Skeletal muscle tissue (tissue), 4 donors: Measurements from ENCODE around the gene TPT1. TPM values are rescaled to one million over a fixed set of nuclear protein-coding genes. Genes with fewer than 3 reads are reported as not detected.
A peak's percentile ranks its signal among the peaks of the same experiment; 100 is the strongest.
"Not testable (repeated sequence)": the region's sequence is repeated elsewhere in the genome, so short reads cannot be mapped to it uniquely, and the experiment has no call there.

Experiments
- H3K27ac ChIP-seq: one replicate; pipeline ENCODE4 v1.7.0; 2013; ENCODE audit warnings: mild to moderate bottlenecking, low read depth, low read length, inconsistent platforms
- H3K27me3 ChIP-seq, 3 donors: one replicate each; pipeline ENCODE4 v1.7.0; 2013; ENCODE audit warnings: low read length in 3 of 3; ENCODE audit not compliant: control insufficient read depth in 3 of 3, insufficient read depth in 3 of 3
- H3K36me3 ChIP-seq, 3 donors: one replicate each; pipeline ENCODE4 v1.7.0; 2013; ENCODE audit warnings: low read length in 3 of 3; ENCODE audit not compliant: control insufficient read depth in 3 of 3, insufficient read depth in 3 of 3
- H3K4me1 ChIP-seq, 3 donors: one replicate each; pipeline ENCODE4 v1.7.0; 2013; ENCODE audit warnings: low read length in 3 of 3, mild to moderate bottlenecking in 3 of 3; ENCODE audit not compliant: control insufficient read depth in 3 of 3, insufficient read depth in 3 of 3
- H3K4me3 ChIP-seq, 3 donors: one replicate each; pipeline ENCODE4 v1.7.0; 2013; ENCODE audit warnings: low read length in 3 of 3
- H3K9ac ChIP-seq, 3 donors: one replicate each; pipeline ENCODE4 v1.7.0; 2013; ENCODE audit warnings: low read length in 3 of 3, mild to moderate bottlenecking in 3 of 3, moderate library complexity in 2 of 3, low read depth in 1 of 3
- H3K9me3 ChIP-seq, 3 donors: one replicate each; pipeline ENCODE4 v1.7.0; 2013; ENCODE audit warnings: low read length in 3 of 3; ENCODE audit not compliant: control insufficient read depth in 3 of 3
- total RNA-seq: library from RNA; depleted of rRNA; stranded (reverse); fragments of >200 nt; gene quantifications from one replicate; pipeline ENCODE4 v1.2.3, GENCODE V29; 2014
- donor health status: Osteomylitis.

TPT1 gene
- total RNA-seq, 1 donor from 2014 or later, result 4,283 TPM

DNA sequence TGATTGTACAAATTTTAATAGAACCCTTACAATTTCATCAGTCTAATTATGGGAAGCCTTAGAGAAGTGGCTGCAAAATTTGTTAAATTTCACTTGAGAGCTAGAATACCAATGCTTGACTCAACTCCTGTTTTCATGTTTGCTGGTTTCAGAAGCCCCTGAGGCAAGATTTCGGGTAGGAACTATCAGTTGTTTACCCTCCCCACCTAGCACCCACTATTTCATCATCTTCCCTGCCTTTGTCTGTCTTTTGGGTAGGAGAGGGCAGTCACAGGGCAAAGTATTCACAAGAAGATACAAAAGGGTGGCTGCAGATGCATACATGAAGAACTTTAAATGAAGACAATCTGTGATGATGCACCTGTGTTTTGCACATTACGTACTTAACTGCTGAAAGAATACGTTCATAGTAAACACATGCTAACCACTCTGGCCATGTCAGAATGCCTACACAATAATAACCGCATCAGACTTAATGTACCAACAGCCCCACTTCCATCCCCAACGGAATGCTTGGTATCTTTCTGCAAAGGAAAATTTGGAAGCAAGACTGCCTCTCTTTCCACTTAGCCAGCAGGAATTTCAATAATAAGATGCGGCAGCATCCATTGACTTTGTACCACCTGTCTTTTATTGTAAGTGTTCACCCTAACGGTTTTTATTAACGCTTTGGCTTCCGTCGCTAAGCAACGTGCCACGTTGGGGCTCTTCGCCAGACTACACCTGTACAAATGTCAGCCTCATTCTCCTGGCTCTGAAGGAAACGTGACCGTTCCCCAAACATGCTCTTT lies 30.4 kb downstream of the TPT1 start:
- H3K4me3 ChIP-seq, result peak overlapping the region; percentile 56 to 67 (median 60)
- peak overlapping the region in 1 of 3 donors; percentile 54 for H3K9ac ChIP-seq
- no peak overlapping the region for H3K27ac ChIP-seq
- H3K9me3 ChIP-seq, result no peaks in the 10 kb centered on the region
- H3K27me3 ChIP-seq, result peaks cover 0 to 4% (median 4%) of the 10 kb centered on the region in 3 donors
- no peaks in the 10 kb centered on the region for H3K36me3 ChIP-seq
- peaks cover 8 to 15% (median 9%) of the 10 kb centered on the region in 3 donors for H3K4me1 ChIP-seq

DNA sequence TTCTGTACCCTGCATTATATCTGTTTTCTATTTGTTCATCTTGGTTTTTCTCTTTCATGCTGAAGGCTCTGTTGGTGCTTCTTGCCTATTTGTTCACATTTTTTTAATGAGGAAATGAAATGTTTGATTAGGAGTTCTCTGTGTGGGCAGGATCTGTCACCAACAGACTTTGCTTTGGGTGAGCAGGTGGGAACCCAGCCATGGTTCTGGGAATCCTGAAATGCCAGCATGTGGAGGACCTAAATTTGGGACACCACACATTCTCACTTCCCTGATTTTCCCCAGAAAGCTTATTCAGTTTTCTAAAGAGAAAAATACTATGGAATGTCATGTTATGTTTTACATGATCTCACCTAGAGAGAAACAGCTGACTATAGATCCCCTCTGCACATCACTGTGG lies 34.0 kb downstream of the TPT1 start:
- H3K36me3 ChIP-seq, result no peaks in the 10 kb centered on the region
- H3K9ac ChIP-seq, result no peak overlapping the region
- peaks cover 8 to 15% (median 9%) of the 10 kb centered on the region in 3 donors for H3K4me1 ChIP-seq
- H3K4me3 ChIP-seq, result no peak overlapping the region
- no peaks in the 10 kb centered on the region for H3K9me3 ChIP-seq
- H3K27ac ChIP-seq, result no peak overlapping the region
- peaks cover 0 to 10% (median 4%) of the 10 kb centered on the region in 3 donors for H3K27me3 ChIP-seq

DNA sequence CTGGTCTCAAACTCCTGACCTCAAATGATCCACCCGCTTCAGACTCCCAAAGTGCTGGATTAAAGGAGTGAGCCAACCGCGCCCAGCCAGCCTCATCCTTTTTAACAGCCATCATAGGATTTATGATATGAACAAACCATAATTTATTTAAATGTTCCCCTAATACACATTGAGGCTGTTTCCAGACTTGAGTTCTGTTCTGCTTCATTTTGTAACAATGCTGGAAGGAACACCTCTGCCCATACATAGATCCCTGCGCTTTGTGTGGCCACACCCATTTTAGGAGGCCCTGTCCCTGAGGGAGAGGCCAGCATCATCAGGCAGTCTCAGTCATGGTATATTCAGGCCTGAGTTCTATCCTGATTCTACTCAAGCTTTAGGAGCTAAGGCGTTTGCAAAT lies 35.9 kb downstream of the TPT1 start:
- Histone ChIP-seq H3K27me3 (peaks cover 0 to 13% (median 0%) of the 10 kb centered on the region in 3 donors), H3K4me3 (no peak overlapping the region), H3K9ac (no peak overlapping the region), H3K9me3 (no peaks in the 10 kb centered on the region), H3K36me3 (no peaks in the 10 kb centered on the region), H3K4me1 (peaks cover 2 to 3% (median 2%) of the 10 kb centered on the region in 3 donors), H3K27ac (no peak overlapping the region)

DNA sequence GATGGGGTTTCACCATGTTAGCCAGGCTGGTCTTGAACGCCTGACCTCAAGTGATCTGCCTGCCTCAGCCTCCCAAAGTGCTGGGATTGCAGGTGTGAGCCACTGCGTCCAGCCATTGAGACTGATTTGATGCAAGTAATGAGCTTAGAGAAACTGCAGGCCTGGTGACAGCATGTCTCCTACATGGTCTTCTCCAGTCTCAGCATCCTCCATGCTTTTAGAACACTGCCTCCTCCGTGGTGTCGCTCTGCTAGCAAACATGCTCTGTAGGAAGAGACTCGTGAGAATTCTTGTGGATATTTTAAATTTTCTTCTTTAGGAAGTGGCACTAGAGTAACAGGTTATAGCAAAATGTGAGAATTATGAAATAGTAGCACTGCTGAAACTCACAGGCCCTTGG lies 37.1 kb downstream of the TPT1 start:
- Histone ChIP-seq H3K27me3 (peaks cover 0 to 13% (median 0%) of the 10 kb centered on the region in 3 donors), H3K9ac (no peak overlapping the region), H3K36me3 (no peaks in the 10 kb centered on the region), H3K4me1 (peaks cover 0 to 7% (median 0%) of the 10 kb centered on the region in 3 donors), H3K9me3 (no peaks in the 10 kb centered on the region), H3K27ac (no peak overlapping the region), H3K4me3 (no peak overlapping the region)

DNA sequence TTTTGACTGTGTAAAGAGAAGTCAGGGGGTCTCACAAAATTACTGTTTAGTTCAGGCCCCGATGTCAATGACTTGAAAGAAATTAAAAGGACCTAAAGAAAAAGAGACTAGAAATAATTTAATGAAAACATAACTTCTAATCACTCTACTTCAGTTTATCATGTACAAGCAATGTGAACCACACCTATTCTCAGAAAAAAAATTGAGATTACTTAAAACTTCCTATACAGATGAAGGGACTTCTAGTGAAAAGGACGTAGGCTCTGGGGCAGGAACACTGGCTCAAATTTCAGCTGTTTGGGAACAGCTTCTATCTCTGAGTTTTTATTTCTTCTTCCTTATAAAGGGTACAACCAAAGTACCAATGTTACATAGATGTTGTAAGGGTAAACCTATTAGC lies 38.0 kb downstream of the TPT1 start:
- no peaks in the 10 kb centered on the region for H3K36me3 ChIP-seq
- no peak overlapping the region for H3K27ac ChIP-seq
- no peaks in the 10 kb centered on the region for H3K9me3 ChIP-seq

DNA sequence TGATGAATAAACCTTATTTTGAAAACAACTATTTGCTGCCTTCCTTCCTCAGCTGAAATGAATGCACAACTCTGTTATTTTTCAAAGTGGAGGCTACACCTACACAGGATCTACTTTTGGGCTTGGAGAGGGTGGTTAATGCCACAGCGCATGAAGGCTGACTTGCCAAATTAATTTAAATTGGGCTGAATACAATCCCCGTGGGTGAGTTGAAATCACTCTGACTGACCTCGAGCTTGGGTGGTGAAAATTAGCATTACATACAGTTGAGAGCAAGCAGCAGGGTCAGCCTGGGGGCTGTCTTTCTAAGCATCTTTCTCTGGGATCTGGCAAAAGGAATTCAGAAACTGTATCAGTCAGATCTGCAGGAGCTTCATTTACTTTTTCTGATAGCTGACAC lies 38.5 kb downstream of the TPT1 start:
- H3K4me3 ChIP-seq, result no peak overlapping the region
- H3K9me3 ChIP-seq, result no peaks in the 10 kb centered on the region
- peaks cover 10 to 20% (median 10%) of the 10 kb centered on the region in 3 donors for H3K4me1 ChIP-seq
- H3K27me3 ChIP-seq, result peaks cover 0 to 13% (median 0%) of the 10 kb centered on the region in 3 donors
- no peak overlapping the region for H3K9ac ChIP-seq
- H3K27ac ChIP-seq, result no peak overlapping the region
- H3K36me3 ChIP-seq, result no peaks in the 10 kb centered on the region

More for the DNA sequence above, 38.0 kb downstream of the TPT1 start:
- Histone ChIP-seq H3K4me1 (peaks cover 5 to 15% (median 5%) of the 10 kb centered on the region in 3 donors), H3K27me3 (peaks cover 0 to 13% (median 0%) of the 10 kb centered on the region in 3 donors), H3K4me3 (no peak overlapping the region), H3K9ac (peak overlapping the region in 1 of 3 donors; percentile 2)

DNA sequence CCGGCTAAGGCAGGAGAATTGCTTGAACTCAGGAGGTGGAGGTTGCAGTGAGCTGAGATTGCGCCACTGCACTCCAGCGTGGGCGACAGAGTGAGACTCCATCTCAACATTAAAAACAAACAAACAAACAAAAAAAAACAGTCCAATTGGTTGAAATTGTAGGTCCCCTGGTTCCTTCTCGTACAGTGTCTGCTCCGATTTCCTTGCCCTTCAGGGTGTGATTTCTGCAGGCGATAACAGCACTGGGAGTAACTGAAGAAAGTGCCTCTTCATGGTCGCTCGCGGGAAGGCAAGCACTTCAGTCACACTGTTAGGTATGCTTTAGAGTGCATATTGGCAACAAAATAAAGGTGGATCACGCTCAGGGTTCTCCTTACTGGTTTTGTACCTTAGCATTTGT lies 39.7 kb downstream of the TPT1 start:
- Histone ChIP-seq H3K4me3 (no peak overlapping the region), H3K36me3 (no peaks in the 10 kb centered on the region), H3K27ac (no peak overlapping the region), H3K9me3 (no peaks in the 10 kb centered on the region), H3K27me3 (peaks cover 0 to 13% (median 0%) of the 10 kb centered on the region in 3 donors), H3K9ac (no peak overlapping the region), H3K4me1 (peaks cover 12 to 31% (median 12%) of the 10 kb centered on the region in 3 donors)

DNA sequence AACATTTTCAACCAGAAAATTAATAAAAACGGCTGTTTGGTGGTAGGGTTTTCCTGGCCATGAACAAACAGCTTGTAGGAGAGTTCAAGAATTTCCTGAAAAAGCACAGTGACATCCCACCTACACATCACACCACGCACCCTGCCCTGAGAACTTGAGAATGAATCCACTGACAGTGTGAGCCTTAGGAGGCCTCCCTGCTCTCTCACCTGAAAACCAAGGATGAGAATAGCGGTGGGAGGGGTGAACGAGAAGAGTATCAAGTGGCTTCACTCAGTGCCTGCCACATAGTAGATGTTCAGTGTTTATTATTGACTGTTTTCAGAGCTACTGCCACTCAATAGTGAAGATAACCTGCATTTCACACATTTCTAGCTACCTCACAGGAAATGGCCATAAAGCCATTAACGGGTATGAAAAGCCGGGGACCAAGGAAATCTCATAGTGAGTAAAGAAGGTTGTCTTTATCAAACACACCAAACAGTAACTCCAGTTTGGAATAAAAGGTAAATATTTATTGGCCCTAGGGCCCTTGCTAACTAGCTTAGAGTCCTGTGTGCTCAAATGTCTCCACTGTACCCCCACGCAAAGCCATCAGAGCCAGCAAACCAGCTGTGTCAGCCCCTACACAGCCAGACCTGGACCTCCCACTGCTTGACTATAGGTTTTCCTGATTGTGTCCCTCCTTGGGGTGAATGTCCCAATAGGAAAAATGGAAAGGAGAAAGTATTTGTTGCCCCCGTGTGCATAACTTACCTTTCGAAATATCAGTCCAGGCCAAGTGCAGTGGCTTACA lies 40.6 kb downstream of the TPT1 start:
- peaks cover 0 to 13% (median 0%) of the 10 kb centered on the region in 3 donors for H3K27me3 ChIP-seq
- H3K4me1 ChIP-seq, result peaks cover 12 to 35% (median 16%) of the 10 kb centered on the region in 3 donors
- no peaks in the 10 kb centered on the region for H3K9me3 ChIP-seq
- H3K9ac ChIP-seq, result no peak overlapping the region
- H3K36me3 ChIP-seq, result no peaks in the 10 kb centered on the region
- H3K4me3 ChIP-seq, result no peak overlapping the region
- H3K27ac ChIP-seq, result no peak overlapping the region

DNA sequence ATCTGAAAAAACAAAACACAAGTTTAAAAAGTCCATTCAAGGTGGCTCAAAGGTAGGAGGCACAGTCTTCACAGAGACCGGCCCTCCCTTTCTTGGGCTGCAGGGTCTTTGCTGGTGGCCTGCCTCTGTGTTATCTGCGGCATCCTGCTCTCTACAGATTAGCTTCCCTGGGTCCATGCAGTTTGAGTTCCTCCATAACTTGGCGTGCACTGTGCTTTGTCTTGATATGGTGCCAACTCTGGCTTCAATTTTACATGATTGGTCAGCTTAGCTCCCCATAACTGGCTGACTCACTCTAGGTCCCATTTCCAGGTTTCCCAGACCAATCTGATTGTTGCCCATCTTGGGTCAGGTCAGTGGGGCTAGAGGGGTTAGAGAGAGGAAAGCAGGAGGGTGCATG lies 41.8 kb downstream of the TPT1 start:
- H3K27ac ChIP-seq, result no peak overlapping the region
- peaks cover 12 to 39% (median 18%) of the 10 kb centered on the region in 3 donors for H3K4me1 ChIP-seq
- H3K27me3 ChIP-seq, result peaks cover 0 to 11% (median 0%) of the 10 kb centered on the region in 3 donors
- no peaks in the 10 kb centered on the region for H3K9me3 ChIP-seq
- H3K4me3 ChIP-seq, result no peak overlapping the region
- H3K36me3 ChIP-seq, result no peaks in the 10 kb centered on the region
- no peak overlapping the region for H3K9ac ChIP-seq

DNA sequence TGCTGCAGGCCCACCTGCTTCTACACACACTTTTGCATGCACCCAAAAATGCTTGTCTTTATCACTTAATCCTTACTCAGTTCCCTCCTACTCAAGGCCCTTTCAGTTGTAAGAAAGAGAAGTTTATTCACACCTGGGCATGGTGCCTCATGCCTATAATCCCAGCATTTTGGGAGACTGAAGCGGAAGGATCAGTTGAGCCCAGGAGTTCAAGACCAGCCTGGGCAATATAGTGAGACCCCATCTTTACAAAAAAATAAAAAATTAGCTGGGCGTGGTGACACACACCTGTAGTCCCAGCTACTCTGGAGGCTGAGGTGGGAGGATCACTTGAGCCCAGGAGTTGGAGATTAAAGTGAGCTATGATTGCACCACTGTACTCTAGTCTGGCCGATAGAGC lies 42.4 kb downstream of the TPT1 start:
- H3K9ac ChIP-seq, H3K4me3 ChIP-seq, H3K9me3 ChIP-seq, H3K27me3 ChIP-seq, H3K36me3 ChIP-seq: not testable (repeated sequence)
- Histone ChIP-seq H3K4me1 (peaks cover 12 to 39% (median 18%) of the 10 kb centered on the region in 3 donors), H3K27ac (peak overlapping the region; percentile 63)
